ENCODE measurements around the gene SLC46A2. TPM values are rescaled to one million over a fixed set of nuclear protein-coding genes. Genes with fewer than 3 reads are reported as not detected.

The SLC46A2 gene
- total RNA-seq, 3 donors from 2014 or later (not counting 1 experiment from before 2014, with no cell fraction given): 0.18 to 0.64 (median 0.23) TPM

GRCh38 chr9:112841261-112841660 lies 49.4 kb downstream of the SLC46A2 start:
- Mint-ChIP-seq H3K4me3 (no peak overlapping the region), H3K9me3 (no peaks in the 10 kb centered on the region), H3K27ac (no peak overlapping the region), H3K27me3 (ENCODE audit: low read depth in 2 of 2) (peaks cover 0 to 2% of the 10 kb centered on the region in 2 donors), H3K36me3 (peaks cover 17% of the 10 kb centered on the region), H3K4me1 (peaks cover 10 to 20% of the 10 kb centered on the region in 2 donors)
- TF ChIP-seq CTCF (IDR thresholded peaks at IDR 0.05): no peak
- intact Hi-C loops (cut with micrococcal nuclease): loop anchor here (5.0 kb wide), 2 partner anchors 61 to 816 kb away; no protein-coding TSS in a partner anchor
- H3K36me3 ChIP-seq (ENCODE audit: control insufficient read depth, insufficient read depth, low read length): peaks cover 8% of the 10 kb centered on the region
- ATAC-seq (no peak), DNase-seq (no peak)
- no peaks in the 10 kb centered on the region for H3K27me3 ChIP-seq (ENCODE audit: control insufficient read depth, insufficient read depth, low read length)
- no peaks in the 10 kb centered on the region for H3K9me3 ChIP-seq (ENCODE audit: control insufficient read depth, insufficient read depth, low read length)
- H3K4me3 ChIP-seq (ENCODE audit: low read length): no peak overlapping the region
- H3K4me1 ChIP-seq (ENCODE audit: control insufficient read depth, insufficient read depth, low read length): peaks cover 3% of the 10 kb centered on the region
- no peak overlapping the region for H3K27ac ChIP-seq (ENCODE audit: low read length)
- WGBS (ENCODE audit: insufficient coverage): 85% methylated on average over 2 of the region's 3 CpGs

- DNase-seq: no peak
- WGBS (ENCODE audit: insufficient coverage): 72% methylated on average over 8 of the region's 8 CpGs
- Histone ChIP-seq H3K36me3 (ENCODE audit: control insufficient read depth, insufficient read depth, low read length) (peaks cover 12% of the 10 kb centered on the region), H3K4me3 (ENCODE audit: low read length) (no peak overlapping the region), H3K27me3 (ENCODE audit: control insufficient read depth, insufficient read depth, low read length) (no peaks in the 10 kb centered on the region), H3K9me3 (ENCODE audit: control insufficient read depth, insufficient read depth, low read length) (no peaks in the 10 kb centered on the region), H3K4me1 (ENCODE audit: control insufficient read depth, insufficient read depth, low read length) (no peaks in the 10 kb centered on the region), H3K27ac (ENCODE audit: low read length) (no peak overlapping the region)
- ATAC-seq: no peak
- peaks cover 3 to 7% of the 10 kb centered on the region in 2 donors for H3K4me1 Mint-ChIP-seq
- H3K27ac Mint-ChIP-seq: no peak overlapping the region
- H3K9me3 Mint-ChIP-seq: no peaks in the 10 kb centered on the region
- H3K36me3 Mint-ChIP-seq: peaks cover 17% of the 10 kb centered on the region
- H3K27me3 Mint-ChIP-seq (ENCODE audit: low read depth in 2 of 2): peaks cover 0 to 2% of the 10 kb centered on the region in 2 donors
- TF ChIP-seq CTCF (IDR thresholded peaks at IDR 0.05): no peak
- intact Hi-C loops (cut with micrococcal nuclease): no loop called here
- H3K4me3 Mint-ChIP-seq: no peak overlapping the region
These were observed 51.3 kb downstream of the SLC46A2 start for GRCh38 chr9:112839331-112839730.

GRCh38 chr9:112838342-112838741 lies 52.3 kb downstream of the SLC46A2 start:
- no peaks in the 10 kb centered on the region for H3K9me3 ChIP-seq (ENCODE audit: control insufficient read depth, insufficient read depth, low read length)
- ATAC-seq (no peak), DNase-seq (no peak)
- H3K27me3 ChIP-seq (ENCODE audit: control insufficient read depth, insufficient read depth, low read length): no peaks in the 10 kb centered on the region
- no peaks in the 10 kb centered on the region for H3K4me1 ChIP-seq (ENCODE audit: control insufficient read depth, insufficient read depth, low read length)
- 68% methylated on average over 2 of the region's 2 CpGs for WGBS (ENCODE audit: insufficient coverage)
- Mint-ChIP-seq H3K4me1 (no peaks in the 10 kb centered on the region), H3K27me3 (ENCODE audit: low read depth in 2 of 2) (no peaks in the 10 kb centered on the region), H3K9me3 (no peaks in the 10 kb centered on the region), H3K4me3 (no peak overlapping the region), H3K27ac (no peak overlapping the region), H3K36me3 (peaks cover 17% of the 10 kb centered on the region)
- no peak overlapping the region for H3K4me3 ChIP-seq (ENCODE audit: low read length)
- peaks cover 12% of the 10 kb centered on the region for H3K36me3 ChIP-seq (ENCODE audit: control insufficient read depth, insufficient read depth, low read length)
- no peak for TF ChIP-seq CTCF (IDR thresholded peaks at IDR 0.05)
- no peak overlapping the region for H3K27ac ChIP-seq (ENCODE audit: low read length)
- intact Hi-C loops (cut with micrococcal nuclease): no loop called here

- Histone ChIP-seq H3K4me3 (ENCODE audit: low read length) (no peak overlapping the region), H3K4me1 (ENCODE audit: control insufficient read depth, insufficient read depth, low read length) (no peaks in the 10 kb centered on the region), H3K27ac (ENCODE audit: low read length) (no peak overlapping the region), H3K9me3 (ENCODE audit: control insufficient read depth, insufficient read depth, low read length) (no peaks in the 10 kb centered on the region), H3K36me3 (ENCODE audit: control insufficient read depth, insufficient read depth, low read length) (peaks cover 10% of the 10 kb centered on the region), H3K27me3 (ENCODE audit: control insufficient read depth, insufficient read depth, low read length) (no peaks in the 10 kb centered on the region)
- 81% methylated on average over 3 of the region's 3 CpGs for WGBS (ENCODE audit: insufficient coverage)
- no peak for TF ChIP-seq CTCF (IDR thresholded peaks at IDR 0.05)
- peaks cover 17% of the 10 kb centered on the region for H3K36me3 Mint-ChIP-seq
- DNase-seq: no peak
- H3K27me3 Mint-ChIP-seq (ENCODE audit: low read depth in 2 of 2): no peaks in the 10 kb centered on the region
- ATAC-seq: no peak
- no peak overlapping the region for H3K27ac Mint-ChIP-seq
- no peak overlapping the region for H3K4me3 Mint-ChIP-seq
- H3K4me1 Mint-ChIP-seq: no peaks in the 10 kb centered on the region
- no peaks in the 10 kb centered on the region for H3K9me3 Mint-ChIP-seq
- intact Hi-C loops (cut with micrococcal nuclease): no loop called here
These were observed 54.3 kb downstream of the SLC46A2 start for GRCh38 chr9:112836394-112836793.

Measured in natural killer cell (primary cell).